Mammary epithelial cell (primary cell): ENCODE measurements around the gene MAMSTR.

Source experiments
- CTCF ChIP-seq, 2 donors: IDR thresholded peaks in 1 of 2; conservative IDR thresholded peaks in 1 of 2; 2 replicates each; pipeline ENCODE4 v1.5.1; 2011 to 2012; ENCODE audit warnings: inconsistent platforms in 2 of 2, low read length in 2 of 2, mild to moderate bottlenecking in 2 of 2, control low read depth in 1 of 2, low read depth in 1 of 2; ENCODE audit not compliant: insufficient read depth in 1 of 2; ENCODE audit errors: extremely low read depth in 1 of 2
- EZH2 ChIP-seq: IDR thresholded peaks from 2 replicates; pipeline ENCODE4 v1.6.1; 2012; ENCODE audit warnings: low read length, inconsistent platforms, borderline replicate concordance

DNA sequence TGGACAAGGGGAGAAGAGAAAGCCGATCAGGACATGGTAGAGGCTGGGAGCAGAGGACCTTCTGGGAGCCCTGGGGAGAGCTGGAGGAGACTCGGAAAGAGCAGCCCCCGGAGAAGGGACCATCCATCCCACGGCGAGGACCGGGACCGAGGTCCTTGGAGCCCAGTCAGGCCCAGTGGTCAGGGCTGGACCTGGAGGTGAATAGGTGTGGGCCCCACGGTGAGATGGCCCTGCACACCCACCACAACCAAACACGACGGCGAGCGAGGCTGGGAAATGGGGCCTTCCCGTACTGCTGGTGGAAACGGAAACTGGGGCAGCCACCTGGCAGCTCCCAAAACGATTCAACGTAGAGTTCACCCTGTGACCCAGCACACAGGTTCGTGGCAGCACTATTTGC, 43.0 kb downstream of the MAMSTR start:
- TF ChIP-seq CTCF (conservative IDR thresholded peaks at IDR 0.05 in 1 of 2, IDR thresholded peaks at IDR 0.05 in 1 of 2; ENCODE audit: extremely low read depth in 1 of 2, insufficient read depth in 1 of 2, low read depth in 1 of 2, low read length in 2 of 2) (no peak), EZH2 (no peak)
